AG10803 (cell line): Measurements from ENCODE around the gene OTOA.
A peak's percentile ranks its signal among the peaks of the same experiment; 100 is the strongest.
"Not testable (repeated sequence)": the region's sequence is repeated elsewhere in the genome, so short reads cannot be mapped to it uniquely, and the experiment has no call there.

Source experiments
- DNase-seq: peaks from one replicate; pipeline ENCODE4 v3.0.0; 2010; ENCODE audit warnings: low read depth
- H3K4me3 ChIP-seq: 2 replicates; pipeline ENCODE4 v1.5.1; 2011; ENCODE audit warnings: mild to moderate bottlenecking, low read length, control low read depth
- CTCF ChIP-seq: conservative IDR thresholded peaks from 2 replicates; pipeline ENCODE4 v1.5.1; 2011; ENCODE audit warnings: mild to moderate bottlenecking, low read length, control low read depth, inconsistent platforms

OTOA gene

GRCh38 chr16:21625026-21625425, 38.7 kb upstream of the OTOA start:
- no peak for TF ChIP-seq CTCF
- no peak for DNase-seq
- no peak overlapping the region for H3K4me3 ChIP-seq

- DNase-seq: peak; percentile 94
- 0 out of 2 replicates have a peak overlapping the region, but pooled peaks have one; percentile 0 for H3K4me3 ChIP-seq
- TF ChIP-seq CTCF: no peak
Observed at GRCh38 chr16:21626659-21627277, 37.0 kb upstream of the OTOA start.

GRCh38 chr16:21628121-21628726, 35.5 kb upstream of the OTOA start:
- no peak overlapping the region for H3K4me3 ChIP-seq
- no peak for TF ChIP-seq CTCF
- no peak for DNase-seq

GRCh38 chr16:21628772-21629171, 35.0 kb upstream of the OTOA start:
- no peak overlapping the region for H3K4me3 ChIP-seq
- no peak for TF ChIP-seq CTCF
- DNase-seq: peak; percentile 71

- DNase-seq, H3K4me3 ChIP-seq: not testable (repeated sequence)
Observed at GRCh38 chr16:21629616-21630539, 33.9 kb upstream of the OTOA start.

- H3K4me3 ChIP-seq, DNase-seq: not testable (repeated sequence)
Observed at GRCh38 chr16:21630866-21631265, 32.9 kb upstream of the OTOA start.

GRCh38 chr16:21631376-21631775, 32.4 kb upstream of the OTOA start:
- not testable (repeated sequence) for H3K4me3 ChIP-seq, DNase-seq

GRCh38 chr16:21631951-21632575, 31.7 kb upstream of the OTOA start:
- not testable (repeated sequence) for H3K4me3 ChIP-seq, DNase-seq

- TF ChIP-seq CTCF: no peak
- H3K4me3 ChIP-seq: no peak overlapping the region
Observed at GRCh38 chr16:21634216-21634615, 29.6 kb upstream of the OTOA start.

GRCh38 chr16:21635694-21636093, 28.1 kb upstream of the OTOA start:
- not testable (repeated sequence) for DNase-seq, H3K4me3 ChIP-seq

More at GRCh38 chr16:21634216-21634615, 29.6 kb upstream of the OTOA start:
- DNase-seq: no peak
